PFSK-1 (cell line): ENCODE results near the gene NBEAL2.

Experiments used
- FOXP2 ChIP-seq: optimal IDR thresholded peaks from 2 replicates; pipeline ENCODE3; 2011; ENCODE audit warnings: borderline replicate concordance, control low read depth, inconsistent platforms; ENCODE audit not compliant: insufficient read depth; ENCODE audit errors: extremely low read length, extremely low read depth
- TAF1 ChIP-seq: IDR thresholded peaks from 2 replicates; pipeline ENCODE4 v1.6.1; 2012; ENCODE audit warnings: low read length, control low read depth, borderline replicate concordance; ENCODE audit not compliant: insufficient read depth

DNA sequence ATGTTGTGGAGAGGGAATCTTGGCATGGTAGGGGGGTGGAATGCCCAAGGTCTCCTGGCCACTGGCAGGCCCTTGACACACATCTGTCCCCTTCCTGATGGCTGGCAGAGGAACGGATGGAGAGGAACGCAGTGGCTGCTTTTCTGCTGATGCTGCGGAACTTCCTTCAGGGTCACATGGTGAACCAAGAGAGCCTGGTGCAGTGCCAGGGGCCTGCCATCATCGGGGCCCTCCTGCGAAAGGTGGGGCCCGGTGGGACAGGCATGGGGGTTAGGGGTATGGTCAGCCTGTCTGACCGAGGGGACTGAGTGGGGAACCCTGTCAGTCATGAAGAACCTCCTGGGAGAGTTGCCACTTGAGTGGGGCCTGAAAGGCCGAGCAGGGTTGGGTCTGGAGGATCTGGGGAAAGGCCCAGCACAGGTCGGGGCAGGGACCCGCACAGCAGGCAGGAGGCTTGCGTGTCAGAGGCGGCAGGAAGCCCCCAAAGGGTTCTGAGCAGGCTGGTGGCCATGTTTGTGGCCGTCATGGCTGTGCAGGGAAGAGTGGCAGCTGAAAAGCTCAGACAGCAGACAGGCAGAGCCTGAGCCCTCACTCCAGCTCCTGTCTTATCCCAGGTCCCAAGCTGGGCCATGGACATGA is 18.1 kb downstream of the NBEAL2 start:
- TF ChIP-seq TAF1, result no peak
- TF ChIP-seq FOXP2, result no peak
